ENCODE results near the gene LZTS2. TPM values are rescaled to one million over a fixed set of nuclear protein-coding genes. Genes with fewer than 3 reads are reported as not detected.
"Not testable (repeated sequence)": the region's sequence is repeated elsewhere in the genome, so short reads cannot be mapped to it uniquely, and the experiment has no call there.

LZTS2 gene
- total RNA-seq, 1 donor from 2014 or later = 52.2 TPM

- DNase-seq (ENCODE audit: low spot score) = no peak
- TF ChIP-seq, protein P1, sequence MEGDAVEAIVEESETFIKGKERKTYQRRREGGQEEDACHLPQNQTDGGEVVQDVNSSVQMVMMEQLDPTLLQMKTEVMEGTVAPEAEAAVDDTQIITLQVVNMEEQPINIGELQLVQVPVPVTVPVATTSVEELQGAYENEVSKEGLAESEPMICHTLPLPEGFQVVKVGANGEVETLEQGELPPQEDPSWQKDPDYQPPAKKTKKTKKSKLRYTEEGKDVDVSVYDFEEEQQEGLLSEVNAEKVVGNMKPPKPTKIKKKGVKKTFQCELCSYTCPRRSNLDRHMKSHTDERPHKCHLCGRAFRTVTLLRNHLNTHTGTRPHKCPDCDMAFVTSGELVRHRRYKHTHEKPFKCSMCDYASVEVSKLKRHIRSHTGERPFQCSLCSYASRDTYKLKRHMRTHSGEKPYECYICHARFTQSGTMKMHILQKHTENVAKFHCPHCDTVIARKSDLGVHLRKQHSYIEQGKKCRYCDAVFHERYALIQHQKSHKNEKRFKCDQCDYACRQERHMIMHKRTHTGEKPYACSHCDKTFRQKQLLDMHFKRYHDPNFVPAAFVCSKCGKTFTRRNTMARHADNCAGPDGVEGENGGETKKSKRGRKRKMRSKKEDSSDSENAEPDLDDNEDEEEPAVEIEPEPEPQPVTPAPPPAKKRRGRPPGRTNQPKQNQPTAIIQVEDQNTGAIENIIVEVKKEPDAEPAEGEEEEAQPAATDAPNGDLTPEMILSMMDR (IDR thresholded peaks at IDR 0.05; ENCODE audit: unreplicated experiment) = no peak
- Mint-ChIP-seq H3K36me3 (ENCODE audit: low read depth, unreplicated experiment) (peaks cover 23% of the 10 kb centered on the region), H3K4me1 (ENCODE audit: unreplicated experiment) (peaks cover 29% of the 10 kb centered on the region), H3K27me3 (ENCODE audit: unreplicated experiment) (peaks cover 21% of the 10 kb centered on the region), H3K9me3 (ENCODE audit: unreplicated experiment) (no peaks in the 10 kb centered on the region), H3K27ac (ENCODE audit: unreplicated experiment) (no peak overlapping the region), H3K4me3 (ENCODE audit: unreplicated experiment) (peak overlapping the region; percentile 60)
Observed at GRCh38 chr10:101033276-101033675, 33.7 kb downstream of the LZTS2 start.

DNA sequence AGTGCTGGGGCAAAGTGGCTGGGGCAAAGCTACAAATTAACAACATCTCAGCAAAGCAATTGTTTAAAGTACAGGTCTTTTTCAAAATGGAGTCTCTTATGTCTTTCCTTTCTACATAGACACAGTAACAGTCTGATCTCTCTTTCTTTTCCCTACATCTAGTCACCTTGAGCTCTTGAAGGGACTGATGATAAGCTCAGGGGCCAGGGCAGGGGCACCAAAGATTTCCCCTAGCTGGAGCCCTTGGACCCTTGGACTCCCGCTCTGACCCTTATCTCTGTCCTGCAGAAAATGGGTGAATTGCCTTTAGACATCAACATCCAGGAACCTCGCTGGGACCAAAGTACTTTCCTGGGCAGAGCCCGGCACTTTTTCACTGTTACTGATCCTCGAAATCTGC lies 34.8 kb downstream of the LZTS2 start:
- H3K4me3 Mint-ChIP-seq (ENCODE audit: unreplicated experiment) = not testable (repeated sequence)
- H3K27me3 Mint-ChIP-seq (ENCODE audit: unreplicated experiment) = peaks cover 16% of the 10 kb centered on the region

GRCh38 chr10:101035314-101035713 lies 35.7 kb downstream of the LZTS2 start:
- no peak overlapping the region for H3K27ac Mint-ChIP-seq (ENCODE audit: unreplicated experiment)
- no peak overlapping the region for H3K4me3 Mint-ChIP-seq (ENCODE audit: unreplicated experiment)
- TF ChIP-seq, protein P1 (IDR thresholded peaks at IDR 0.05; ENCODE audit: unreplicated experiment) = no peak
- H3K27me3 Mint-ChIP-seq (ENCODE audit: unreplicated experiment) = peaks cover 14% of the 10 kb centered on the region
- H3K36me3 Mint-ChIP-seq (ENCODE audit: low read depth, unreplicated experiment) = peaks cover 23% of the 10 kb centered on the region
- no peaks in the 10 kb centered on the region for H3K9me3 Mint-ChIP-seq (ENCODE audit: unreplicated experiment)
- DNase-seq (ENCODE audit: low spot score) = no peak
- peaks cover 22% of the 10 kb centered on the region for H3K4me1 Mint-ChIP-seq (ENCODE audit: unreplicated experiment)

More for the DNA sequence above, 34.8 kb downstream of the LZTS2 start:
- H3K4me1 Mint-ChIP-seq (ENCODE audit: unreplicated experiment) = peaks cover 25% of the 10 kb centered on the region
- H3K9me3 Mint-ChIP-seq (ENCODE audit: unreplicated experiment); DNase-seq (ENCODE audit: low spot score); H3K27ac Mint-ChIP-seq (ENCODE audit: unreplicated experiment): not testable (repeated sequence)
- H3K36me3 Mint-ChIP-seq (ENCODE audit: low read depth, unreplicated experiment) = peaks cover 23% of the 10 kb centered on the region

DNA sequence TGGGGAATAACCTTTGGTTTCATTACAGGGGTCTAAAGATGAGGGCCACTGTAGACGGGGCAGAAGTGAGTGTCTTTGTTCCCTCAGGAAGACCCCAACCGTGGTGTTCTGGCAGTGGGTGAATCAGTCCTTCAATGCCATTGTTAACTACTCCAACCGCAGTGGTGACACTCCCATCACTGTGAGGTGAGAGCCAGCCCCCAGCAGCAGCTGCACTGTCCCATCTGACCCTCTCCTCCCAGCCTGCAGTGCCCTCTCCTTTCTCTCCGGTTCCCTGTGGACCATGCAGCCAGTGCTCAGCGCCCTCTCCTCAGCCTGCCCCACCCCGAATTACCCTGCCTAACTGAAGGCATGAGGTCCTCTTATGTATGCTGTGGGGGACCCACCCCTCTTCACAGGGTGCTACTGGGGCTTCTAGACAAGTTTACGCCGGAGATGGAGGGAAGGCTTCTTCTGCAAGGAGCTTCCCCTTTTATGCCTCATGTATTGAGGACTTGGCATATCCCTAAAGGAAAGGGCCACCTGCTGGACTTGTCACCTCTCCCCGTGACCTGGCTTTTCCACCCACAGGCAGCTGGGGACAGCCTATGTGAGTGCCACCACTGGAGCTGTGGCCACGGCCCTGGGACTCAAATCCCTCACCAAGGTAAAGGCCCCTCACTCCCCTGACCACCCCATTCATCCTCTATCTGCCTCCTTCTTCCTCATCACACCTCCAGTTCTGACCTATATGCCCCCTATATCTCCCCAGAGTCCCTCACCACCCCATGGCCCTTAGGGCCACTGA lies 36.5 kb downstream of the LZTS2 start:
- DNase-seq (ENCODE audit: low spot score) = no peak
- TF ChIP-seq, protein P1 (IDR thresholded peaks at IDR 0.05; ENCODE audit: unreplicated experiment) = no peak
- peaks cover 22% of the 10 kb centered on the region for H3K4me1 Mint-ChIP-seq (ENCODE audit: unreplicated experiment)
- H3K27me3 Mint-ChIP-seq (ENCODE audit: unreplicated experiment) = peaks cover 16% of the 10 kb centered on the region
- H3K36me3 Mint-ChIP-seq (ENCODE audit: low read depth, unreplicated experiment) = peaks cover 23% of the 10 kb centered on the region
- no peaks in the 10 kb centered on the region for H3K9me3 Mint-ChIP-seq (ENCODE audit: unreplicated experiment)
- no peak overlapping the region for H3K4me3 Mint-ChIP-seq (ENCODE audit: unreplicated experiment)
- H3K27ac Mint-ChIP-seq (ENCODE audit: unreplicated experiment) = no peak overlapping the region

GRCh38 chr10:101036726-101037125 lies 37.1 kb downstream of the LZTS2 start:
- peaks cover 12% of the 10 kb centered on the region for H3K27me3 Mint-ChIP-seq (ENCODE audit: unreplicated experiment)
- TF ChIP-seq, protein P1 (IDR thresholded peaks at IDR 0.05; ENCODE audit: unreplicated experiment) = no peak
- DNase-seq (ENCODE audit: low spot score) = no peak
- no peak overlapping the region for H3K4me3 Mint-ChIP-seq (ENCODE audit: unreplicated experiment)
- H3K9me3 Mint-ChIP-seq (ENCODE audit: unreplicated experiment) = no peaks in the 10 kb centered on the region
- peaks cover 17% of the 10 kb centered on the region for H3K4me1 Mint-ChIP-seq (ENCODE audit: unreplicated experiment)
- H3K36me3 Mint-ChIP-seq (ENCODE audit: low read depth, unreplicated experiment) = peaks cover 23% of the 10 kb centered on the region
- H3K27ac Mint-ChIP-seq (ENCODE audit: unreplicated experiment) = no peak overlapping the region
